Thyroid gland (tissue), 4 donors: ENCODE results near the gene NOSIP. TPM values are rescaled to one million over a fixed set of nuclear protein-coding genes. Genes with fewer than 3 reads are reported as not detected.
A peak's percentile ranks its signal among the peaks of the same experiment; 100 is the strongest.

Source experiments
- DNase-seq, 2 donors: peaks; one replicate each; pipeline ENCODE4 v3.0.0-alpha.2; 2019
- H3K27ac ChIP-seq, 3 donors: fragments of 200-600 bp; sonication (generic); 1 replicate in 2 of 3; 2 replicates in 1 of 3; pipeline ENCODE4 v1.5.1; 2016 to 2019; ENCODE audit warnings: mild to moderate bottlenecking in 1 of 3, moderate library complexity in 1 of 3
- H3K27me3 ChIP-seq: fragments of 200-600 bp; sonication (generic); one replicate; pipeline ENCODE4 v1.5.1; 2019
- H3K36me3 ChIP-seq, 2 donors: fragments of 200-600 bp; sonication (generic); one replicate each; pipeline ENCODE4 v1.5.1; 2016 to 2019
- H3K4me1 ChIP-seq, 2 donors: fragments of 200-600 bp; sonication (generic); one replicate each; pipeline ENCODE4 v1.5.1; 2017 to 2019
- H3K4me3 ChIP-seq, 3 donors: fragments of 200-600 bp; sonication (generic); replicated peaks in 1 of 3; 1 replicate in 2 of 3; 2 replicates in 1 of 3; pipeline ENCODE4 v1.5.1; 2016; ENCODE audit warnings: mild to moderate bottlenecking in 1 of 3
- H3K9me3 ChIP-seq: fragments of 200-600 bp; sonication (generic); one replicate; pipeline ENCODE4 v1.5.1; 2017
- CTCF ChIP-seq, 6 experiments: fragments of 200-600 bp in 3 of 6; fragments of 450-650 bp in 3 of 6; sonication (generic) in 3 of 6; IDR thresholded peaks; one replicate each; pipeline ENCODE4 v1.5.1; 2016 to 2019; ENCODE audit warnings: antibody characterized with exemption in 6 of 6, mild to moderate bottlenecking in 2 of 6, inconsistent platforms in 1 of 6, moderate library complexity in 1 of 6
- POLR2A ChIP-seq, 2 donors: fragments of 450-650 bp; IDR thresholded peaks; one replicate each; pipeline ENCODE4 v1.6.1; 2017; ENCODE audit warnings: antibody characterized with exemption in 2 of 2, mild to moderate bottlenecking in 2 of 2, moderate library complexity in 1 of 2
- WGBS, 2 donors: methylation state at CpG; one replicate each; pipeline ENCODE4 v1.1.5; 2017; 5-methylcytosine and 5-hydroxymethylcytosine counted together
- intact Hi-C: fragments of 100-400 bp; cut with DNase I; formaldehyde crosslinking; loops from one replicate; pipeline ENCODE4 v1.15.1; 2023
- total RNA-seq, 4 donors: library from RNA; depleted of rRNA; stranded (reverse); fragments of >200 nt; gene quantifications; one replicate each; pipeline ENCODE4 v1.2.3, GENCODE V29; 2016

Gene NOSIP
- total RNA-seq, 4 donors from 2014 or later = 46.1 to 94.6 (median 64.7) TPM

GRCh38 chr19:49589502-49589905, 9.1 kb upstream of the NOSIP start:
- TF ChIP-seq CTCF (IDR thresholded peaks at IDR 0.05) = no peak
- TF ChIP-seq POLR2A (IDR thresholded peaks at IDR 0.05) = no peak
- H3K27ac ChIP-seq = peak overlapping the region in 2 of 3 donors; percentile 75 to 94
- intact Hi-C loops = no loop called here
- WGBS, 2 donors = 58 to 64% methylated on average over 5 of the region's 5 CpGs
- H3K27me3 ChIP-seq = no peaks in the 10 kb centered on the region
- H3K4me3 ChIP-seq = peak overlapping the region in 1 of 3 donors; percentile 75
- H3K36me3 ChIP-seq = peaks cover 3% of the 10 kb centered on the region in 2 donors
- no peak for DNase-seq
- peaks cover 12 to 14% of the 10 kb centered on the region in 2 donors for H3K4me1 ChIP-seq
- H3K9me3 ChIP-seq = no peaks in the 10 kb centered on the region

- H3K36me3 ChIP-seq = no peaks in the 10 kb centered on the region
- H3K9me3 ChIP-seq = no peaks in the 10 kb centered on the region
- no peak for TF ChIP-seq POLR2A (IDR thresholded peaks at IDR 0.05)
- no peak for TF ChIP-seq CTCF (IDR thresholded peaks at IDR 0.05)
- H3K27ac ChIP-seq = no peak overlapping the region
- 91 to 95% methylated on average over 17 to 18 of the region's 18 CpGs for WGBS, 2 donors
- H3K27me3 ChIP-seq = no peaks in the 10 kb centered on the region
- H3K4me1 ChIP-seq = peaks cover 10 to 12% of the 10 kb centered on the region in 2 donors
- H3K4me3 ChIP-seq = no peak overlapping the region
- intact Hi-C loops = no loop called here
- no peak for DNase-seq
Observed at GRCh38 chr19:49588365-49589122, 8.2 kb upstream of the NOSIP start.

- Histone ChIP-seq H3K4me3 (no peak overlapping the region), H3K36me3 (no peaks in the 10 kb centered on the region), H3K27ac (no peak overlapping the region), H3K4me1 (peaks cover 0 to 3% of the 10 kb centered on the region in 2 donors), H3K9me3 (no peaks in the 10 kb centered on the region), H3K27me3 (no peaks in the 10 kb centered on the region)
- DNase-seq = no peak
- 88 to 90% methylated on average over 8 of the region's 8 CpGs for WGBS, 2 donors
- TF ChIP-seq CTCF (IDR thresholded peaks at IDR 0.05) (no peak), POLR2A (IDR thresholded peaks at IDR 0.05) (no peak)
- intact Hi-C loops = no loop called here
Observed at GRCh38 chr19:49587227-49587626, 6.9 kb upstream of the NOSIP start.

DNA sequence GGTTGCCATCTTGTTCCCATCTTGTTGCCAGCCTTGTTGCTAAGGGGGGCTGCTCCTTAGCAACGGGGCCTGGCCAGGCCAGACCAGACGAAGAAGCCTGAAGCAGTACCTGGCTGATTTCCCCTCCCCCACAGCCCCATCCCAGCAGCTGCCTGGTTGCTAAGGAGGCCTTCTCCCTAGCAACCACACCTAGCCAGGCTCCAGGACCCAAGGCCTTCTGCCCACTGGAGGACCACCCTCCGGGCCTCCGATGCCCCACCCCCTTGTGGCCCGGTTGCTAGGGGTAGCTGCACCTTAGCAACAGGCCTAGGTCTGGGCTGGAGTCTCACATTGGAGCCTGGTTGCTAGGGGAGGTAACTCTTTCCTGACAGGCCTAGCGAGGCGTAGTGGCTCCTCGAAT, 4.7 kb upstream of the NOSIP start:
- TF ChIP-seq POLR2A (IDR thresholded peaks at IDR 0.05) = no peak
- no peak for TF ChIP-seq CTCF (IDR thresholded peaks at IDR 0.05)
- H3K27ac ChIP-seq = no peak overlapping the region
- no peak overlapping the region for H3K4me3 ChIP-seq
- no peaks in the 10 kb centered on the region for H3K36me3 ChIP-seq
- WGBS, 2 donors = 57 to 64% methylated on average over 6 to 8 of the region's 8 CpGs
- intact Hi-C loops = no loop called here
- no peak for DNase-seq
- peaks cover 4 to 5% of the 10 kb centered on the region in 2 donors for H3K4me1 ChIP-seq
- no peaks in the 10 kb centered on the region for H3K27me3 ChIP-seq
- H3K9me3 ChIP-seq = no peaks in the 10 kb centered on the region

- H3K4me1 ChIP-seq = peaks cover 4 to 5% of the 10 kb centered on the region in 2 donors
- H3K27ac ChIP-seq = no peak overlapping the region
- no peak for TF ChIP-seq POLR2A (IDR thresholded peaks at IDR 0.05)
- no peak for TF ChIP-seq CTCF (IDR thresholded peaks at IDR 0.05)
- H3K27me3 ChIP-seq = no peaks in the 10 kb centered on the region
- DNase-seq = no peak
- no peaks in the 10 kb centered on the region for H3K36me3 ChIP-seq
- WGBS, 2 donors = 34 to 58% methylated on average over 2 of the region's 2 CpGs
- no peaks in the 10 kb centered on the region for H3K9me3 ChIP-seq
- no peak overlapping the region for H3K4me3 ChIP-seq
- intact Hi-C loops = no loop called here
Observed at GRCh38 chr19:49583239-49583638, 2.9 kb upstream of the NOSIP start.
